Non-pigmented ciliary epithelial cell (primary cell): ENCODE measurements around the gene GRID2.
"Not testable (repeated sequence)": the region's sequence is repeated elsewhere in the genome, so short reads cannot be mapped to it uniquely, and the experiment has no call there.

Source experiments
- DNase-seq: peaks from one replicate; pipeline ENCODE4 v3.0.0-alpha.2; 2010; ENCODE audit warnings: low read depth

GRID2 gene

GRCh38 chr4:92438722-92439121 is 135.0 kb downstream of the GRID2 start:
- not testable (repeated sequence) for DNase-seq

- not testable (repeated sequence) for DNase-seq
Observed at GRCh38 chr4:92442131-92442530, 138.4 kb downstream of the GRID2 start.

- DNase-seq, result not testable (repeated sequence)
Observed at GRCh38 chr4:92444143-92444843, 140.5 kb downstream of the GRID2 start.

- DNase-seq, result no peak
Observed at GRCh38 chr4:92445127-92445526, 141.4 kb downstream of the GRID2 start.

GRCh38 chr4:92447255-92447905 is 143.6 kb downstream of the GRID2 start:
- no peak for DNase-seq

- not testable (repeated sequence) for DNase-seq
Observed at GRCh38 chr4:92448176-92448575, 144.4 kb downstream of the GRID2 start.

- no peak for DNase-seq
Observed at GRCh38 chr4:92450694-92451093, 146.9 kb downstream of the GRID2 start.

- DNase-seq, result no peak
Observed at GRCh38 chr4:92451782-92452181, 148.0 kb downstream of the GRID2 start.

- not testable (repeated sequence) for DNase-seq
Observed at GRCh38 chr4:92452383-92452782, 148.6 kb downstream of the GRID2 start.

- DNase-seq, result no peak
Observed at GRCh38 chr4:92455329-92455839, 151.6 kb downstream of the GRID2 start.

- no peak for DNase-seq
Observed at GRCh38 chr4:92455951-92456350, 152.2 kb downstream of the GRID2 start.

- DNase-seq, result no peak
Observed at GRCh38 chr4:92461732-92462131, 158.0 kb downstream of the GRID2 start.

- no peak for DNase-seq
Observed at GRCh38 chr4:92477298-92477697, 173.5 kb downstream of the GRID2 start.

GRCh38 chr4:92483341-92483740 is 179.6 kb downstream of the GRID2 start:
- no peak for DNase-seq

- no peak for DNase-seq
Observed at GRCh38 chr4:92488496-92488895, 184.7 kb downstream of the GRID2 start.

- no peak for DNase-seq
Observed at GRCh38 chr4:92497141-92497540, 193.4 kb downstream of the GRID2 start.

GRCh38 chr4:92501456-92501855 is 197.7 kb downstream of the GRID2 start:
- DNase-seq, result no peak

GRCh38 chr4:92506933-92507332 is 203.2 kb downstream of the GRID2 start:
- no peak for DNase-seq

- DNase-seq, result no peak
Observed at GRCh38 chr4:92514627-92515026, 210.9 kb downstream of the GRID2 start.

GRCh38 chr4:92516450-92516849 is 212.7 kb downstream of the GRID2 start:
- DNase-seq, result no peak

- DNase-seq, result no peak
Observed at GRCh38 chr4:92519727-92520126, 216.0 kb downstream of the GRID2 start.

GRCh38 chr4:92520563-92520962 is 216.8 kb downstream of the GRID2 start:
- no peak for DNase-seq

- no peak for DNase-seq
Observed at GRCh38 chr4:92521941-92522340, 218.2 kb downstream of the GRID2 start.

GRCh38 chr4:92522356-92522755 is 218.6 kb downstream of the GRID2 start:
- no peak for DNase-seq
